D721Med (cell line): Measurements from ENCODE around the gene TRAPPC2.

ENCODE experiments used
- DNase-seq: peaks from one replicate; pipeline ENCODE4 v3.0.0; 2011; ENCODE audit warnings: low spot score; ENCODE audit not compliant: insufficient read length
- FAIRE-seq: peaks from 2 replicates; lab custom pipeline; 2011; peaks lifted over from hg19 to GRCh38; lab: Jason Lieb, UNC
- CTCF ChIP-seq: IDR thresholded peaks from 2 replicates; pipeline ENCODE4 v1.5.1; 2012; ENCODE audit warnings: mild to moderate bottlenecking, control low read depth; ENCODE audit not compliant: insufficient read depth; ENCODE audit errors: missing control alignments

Gene TRAPPC2

GRCh38 chrX:13716905-13717304, 17.5 kb downstream of the TRAPPC2 start:
- DNase-seq (no peak), FAIRE-seq (no peak)
- TF ChIP-seq CTCF, result no peak

GRCh38 chrX:13716455-13716854, 18.0 kb downstream of the TRAPPC2 start:
- no peak for TF ChIP-seq CTCF
- FAIRE-seq (peak; percentile 73), DNase-seq (no peak)

- DNase-seq (no peak), FAIRE-seq (no peak)
- TF ChIP-seq CTCF, result no peak
Measured at GRCh38 chrX:13711141-13711540, 23.3 kb downstream of the TRAPPC2 start.

- TF ChIP-seq CTCF, result no peak
- no peak for FAIRE-seq
- DNase-seq, result no peak
Measured at GRCh38 chrX:13703589-13703988, 30.8 kb downstream of the TRAPPC2 start.

GRCh38 chrX:13703135-13703534, 31.3 kb downstream of the TRAPPC2 start:
- FAIRE-seq, result no peak
- no peak for TF ChIP-seq CTCF
- no peak for DNase-seq

GRCh38 chrX:13702111-13702789, 32.2 kb downstream of the TRAPPC2 start:
- FAIRE-seq (no peak), DNase-seq (no peak)
- TF ChIP-seq CTCF, result no peak

- DNase-seq (no peak), FAIRE-seq (peak; percentile 35)
- TF ChIP-seq CTCF, result no peak
Measured at GRCh38 chrX:13700380-13700779, 34.0 kb downstream of the TRAPPC2 start.
